ENCODE results near the gene UVRAG.

UVRAG gene

GRCh38 chr11:76148941-76149613 is 334.1 kb downstream of the UVRAG start:
- H3K4me3 ChIP-seq (IDR thresholded peaks at IDR 0.05; ENCODE audit: insufficient read depth, low read depth, low read length): no peak overlapping the region
- H3K27me3 ChIP-seq (ENCODE audit: insufficient read depth, low read depth): no peaks in the 10 kb centered on the region
- H4K20me1 ChIP-seq (ENCODE audit: insufficient read depth): no peaks in the 10 kb centered on the region
- no peak overlapping the region for H3K4me2 ChIP-seq
- TF ChIP-seq CTCF (conservative IDR thresholded peaks at IDR 0.05; ENCODE audit: low read depth, low read length): no peak
- no peaks in the 10 kb centered on the region for H3K79me2 ChIP-seq (ENCODE audit: insufficient read depth, low read depth)
- no peak overlapping the region for H3K27ac ChIP-seq
- no peaks in the 10 kb centered on the region for H3K36me3 ChIP-seq (ENCODE audit: insufficient read depth)
- peaks cover 17% of the 10 kb centered on the region for H3K4me1 ChIP-seq (ENCODE audit: low read depth, poor library complexity, severe bottlenecking)
- H3K9ac ChIP-seq: no peak overlapping the region
- H2AFZ ChIP-seq (ENCODE audit: low read depth): no peak overlapping the region

GRCh38 chr11:76149713-76150112 is 334.7 kb downstream of the UVRAG start:
- Histone ChIP-seq H3K27me3 (ENCODE audit: insufficient read depth, low read depth) (no peaks in the 10 kb centered on the region), H3K27ac (no peak overlapping the region), H4K20me1 (ENCODE audit: insufficient read depth) (no peaks in the 10 kb centered on the region), H3K36me3 (ENCODE audit: insufficient read depth) (no peaks in the 10 kb centered on the region), H2AFZ (ENCODE audit: low read depth) (no peak overlapping the region), H3K4me3 (IDR thresholded peaks at IDR 0.05; ENCODE audit: insufficient read depth, low read depth, low read length) (no peak overlapping the region), H3K9ac (no peak overlapping the region), H3K4me2 (no peak overlapping the region), H3K4me1 (ENCODE audit: low read depth, poor library complexity, severe bottlenecking) (peaks cover 12% of the 10 kb centered on the region), H3K79me2 (ENCODE audit: insufficient read depth, low read depth) (no peaks in the 10 kb centered on the region)
- no peak for TF ChIP-seq CTCF (conservative IDR thresholded peaks at IDR 0.05; ENCODE audit: low read depth, low read length)

- no peak overlapping the region for H3K4me3 ChIP-seq (IDR thresholded peaks at IDR 0.05; ENCODE audit: insufficient read depth, low read depth, low read length)
- no peak overlapping the region for H2AFZ ChIP-seq (ENCODE audit: low read depth)
- no peak for TF ChIP-seq CTCF (conservative IDR thresholded peaks at IDR 0.05; ENCODE audit: low read depth, low read length)
Observed at GRCh38 chr11:76150141-76150540, 335.1 kb downstream of the UVRAG start.

GRCh38 chr11:76151556-76152085 is 336.6 kb downstream of the UVRAG start:
- Histone ChIP-seq H3K27ac (no peak overlapping the region), H2AFZ (ENCODE audit: low read depth) (peak overlapping the region; percentile 78), H3K4me1 (ENCODE audit: low read depth, poor library complexity, severe bottlenecking) (peaks cover 12% of the 10 kb centered on the region), H3K36me3 (ENCODE audit: insufficient read depth) (no peaks in the 10 kb centered on the region), H3K79me2 (ENCODE audit: insufficient read depth, low read depth) (no peaks in the 10 kb centered on the region), H3K4me3 (IDR thresholded peaks at IDR 0.05; ENCODE audit: insufficient read depth, low read depth, low read length) (no peak overlapping the region), H3K4me2 (peak overlapping the region; percentile 52), H3K9ac (no peak overlapping the region; the same call in 1 of the 2 replicates), H4K20me1 (ENCODE audit: insufficient read depth) (no peaks in the 10 kb centered on the region), H3K27me3 (ENCODE audit: insufficient read depth, low read depth) (no peaks in the 10 kb centered on the region)
- no peak for TF ChIP-seq CTCF (conservative IDR thresholded peaks at IDR 0.05; ENCODE audit: low read depth, low read length)

More at GRCh38 chr11:76150141-76150540, 335.1 kb downstream of the UVRAG start:
- Histone ChIP-seq H3K9ac (no peak overlapping the region), H4K20me1 (ENCODE audit: insufficient read depth) (no peaks in the 10 kb centered on the region), H3K4me1 (ENCODE audit: low read depth, poor library complexity, severe bottlenecking) (peaks cover 12% of the 10 kb centered on the region), H3K36me3 (ENCODE audit: insufficient read depth) (no peaks in the 10 kb centered on the region), H3K27me3 (ENCODE audit: insufficient read depth, low read depth) (no peaks in the 10 kb centered on the region), H3K79me2 (ENCODE audit: insufficient read depth, low read depth) (no peaks in the 10 kb centered on the region), H3K4me2 (no peak overlapping the region), H3K27ac (no peak overlapping the region)
